ENCODE measurements around the gene LHX2. TPM values are rescaled to one million over a fixed set of nuclear protein-coding genes. Genes with fewer than 3 reads are reported as not detected.

LHX2 gene
- total RNA-seq, 2 experiments from 2014 or later = not detected

DNA sequence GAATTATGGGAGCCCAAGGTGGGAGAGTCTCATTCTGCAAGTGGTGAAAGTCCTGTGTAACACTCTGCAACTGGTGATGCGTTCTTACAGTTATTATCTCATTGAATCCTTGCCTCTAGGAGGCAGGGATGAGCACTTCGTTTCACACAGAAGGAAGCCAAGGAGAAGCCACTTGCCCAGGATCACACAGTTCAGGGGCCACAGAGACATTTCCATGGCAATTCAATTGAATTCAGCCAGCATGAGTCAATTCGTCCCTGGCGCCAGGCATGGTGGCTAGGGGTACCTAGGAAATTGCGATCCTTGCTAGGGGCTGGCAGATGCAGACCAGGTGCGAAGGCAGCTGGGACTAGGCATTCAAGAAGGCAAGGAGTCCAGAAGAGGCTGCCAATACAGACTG is 26.2 kb downstream of the LHX2 start:
- POLR2A ChIA-PET = no interaction called here
- Mint-ChIP-seq H3K36me3 (ENCODE audit: low read depth) (no peaks in the 10 kb centered on the region), H3K4me3 (no peak overlapping the region), H3K27ac (no peak overlapping the region), H3K9me3 (no peaks in the 10 kb centered on the region), H3K4me1 (peaks cover 9% of the 10 kb centered on the region), H3K27me3 (peaks cover 58% of the 10 kb centered on the region)
- DNase-seq = no peak
- CTCF ChIA-PET = no interaction called here

- H3K36me3 Mint-ChIP-seq (ENCODE audit: low read depth) = no peaks in the 10 kb centered on the region
- no peak overlapping the region for H3K4me3 Mint-ChIP-seq
- no peaks in the 10 kb centered on the region for H3K9me3 Mint-ChIP-seq
- H3K27ac Mint-ChIP-seq = no peak overlapping the region
- H3K27me3 Mint-ChIP-seq = peaks cover 55% of the 10 kb centered on the region
- CTCF ChIA-PET = no interaction called here
- peaks cover 9% of the 10 kb centered on the region for H3K4me1 Mint-ChIP-seq
- POLR2A ChIA-PET = no interaction called here
- no peak for DNase-seq
Measured at GRCh38 chr9:124038239-124038638, 26.7 kb downstream of the LHX2 start.

- no peak overlapping the region for H3K27ac Mint-ChIP-seq
- peaks cover 9% of the 10 kb centered on the region for H3K4me1 Mint-ChIP-seq
- ChIA-PET CTCF (interaction anchor here (2.3 to 3.9 kb wide), 3 partner anchors 15 to 496 kb away, joined by 6 to 26 read pairs (median 11); no protein-coding TSS in a partner anchor), POLR2A (no interaction called here)
- H3K36me3 Mint-ChIP-seq (ENCODE audit: low read depth) = no peaks in the 10 kb centered on the region
- no peaks in the 10 kb centered on the region for H3K9me3 Mint-ChIP-seq
- H3K27me3 Mint-ChIP-seq = peaks cover 50% of the 10 kb centered on the region
- no peak for DNase-seq
- H3K4me3 Mint-ChIP-seq = no peak overlapping the region
Measured at GRCh38 chr9:124038790-124039633, 27.4 kb downstream of the LHX2 start.

- H3K27ac Mint-ChIP-seq = no peak overlapping the region
- DNase-seq = no peak
- POLR2A ChIA-PET = no interaction called here
- H3K36me3 Mint-ChIP-seq (ENCODE audit: low read depth) = no peaks in the 10 kb centered on the region
- H3K4me1 Mint-ChIP-seq = peaks cover 9% of the 10 kb centered on the region
- no peak overlapping the region for H3K4me3 Mint-ChIP-seq
- H3K9me3 Mint-ChIP-seq = no peaks in the 10 kb centered on the region
- H3K27me3 Mint-ChIP-seq = peaks cover 55% of the 10 kb centered on the region
- CTCF ChIA-PET = interaction anchor here (0.9 to 3.9 kb wide), 20 partner anchors 8 to 644 kb away, joined by 3 to 26 read pairs (median 4); no protein-coding TSS in a partner anchor
Measured at GRCh38 chr9:124040186-124040931, 28.8 kb downstream of the LHX2 start.

GRCh38 chr9:124040935-124041816 is 29.6 kb downstream of the LHX2 start:
- Mint-ChIP-seq H3K36me3 (ENCODE audit: low read depth) (no peaks in the 10 kb centered on the region), H3K4me1 (peaks cover 9% of the 10 kb centered on the region), H3K4me3 (no peak overlapping the region), H3K27me3 (peaks cover 55% of the 10 kb centered on the region), H3K27ac (no peak overlapping the region), H3K9me3 (no peaks in the 10 kb centered on the region)
- CTCF ChIA-PET = interaction anchor here (0.6 to 3.9 kb wide), 23 partner anchors 9 to 645 kb away, joined by 3 to 26 read pairs (median 4); no protein-coding TSS in a partner anchor
- DNase-seq = peak; percentile 50
- POLR2A ChIA-PET = no interaction called here

DNA sequence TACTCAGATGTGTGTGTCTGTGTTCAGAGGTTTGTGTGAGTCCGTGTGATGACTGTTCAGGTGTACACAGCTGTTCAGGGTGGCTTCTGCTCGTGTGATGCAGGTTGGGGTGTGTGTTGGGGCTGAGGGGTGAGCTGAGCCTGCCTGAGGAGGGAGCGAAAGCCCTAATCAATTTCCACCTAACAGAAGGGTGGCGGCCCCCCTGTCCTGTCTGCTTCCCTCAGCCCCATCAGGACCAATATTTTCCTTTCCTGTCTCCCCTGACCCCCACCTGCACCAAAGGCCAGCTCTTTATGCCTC is 30.2 kb downstream of the LHX2 start:
- DNase-seq = no peak
- Mint-ChIP-seq H3K9me3 (no peaks in the 10 kb centered on the region), H3K4me3 (no peak overlapping the region), H3K4me1 (peaks cover 9% of the 10 kb centered on the region), H3K27me3 (peaks cover 59% of the 10 kb centered on the region), H3K36me3 (ENCODE audit: low read depth) (no peaks in the 10 kb centered on the region), H3K27ac (no peak overlapping the region)
- POLR2A ChIA-PET = no interaction called here
- CTCF ChIA-PET = interaction anchor here (0.6 to 3.9 kb wide), 11 partner anchors 10 to 535 kb away, joined by 3 to 26 read pairs (median 5); no protein-coding TSS in a partner anchor

GRCh38 chr9:124042201-124042721 is 30.7 kb downstream of the LHX2 start:
- H3K4me1 Mint-ChIP-seq = peaks cover 9% of the 10 kb centered on the region
- H3K4me3 Mint-ChIP-seq = no peak overlapping the region
- no peak overlapping the region for H3K27ac Mint-ChIP-seq
- H3K9me3 Mint-ChIP-seq = no peaks in the 10 kb centered on the region
- no peak for DNase-seq
- ChIA-PET CTCF (interaction anchor here (1.2 to 3.9 kb wide), 5 partner anchors 10 to 535 kb away, joined by 3 to 26 read pairs (median 5); no protein-coding TSS in a partner anchor), POLR2A (no interaction called here)
- peaks cover 63% of the 10 kb centered on the region for H3K27me3 Mint-ChIP-seq
- no peaks in the 10 kb centered on the region for H3K36me3 Mint-ChIP-seq (ENCODE audit: low read depth)

- no peak for DNase-seq
- ChIA-PET CTCF (no interaction called here), POLR2A (no interaction called here)
- H3K36me3 Mint-ChIP-seq (ENCODE audit: low read depth) = no peaks in the 10 kb centered on the region
- peaks cover 9% of the 10 kb centered on the region for H3K4me1 Mint-ChIP-seq
- no peak overlapping the region for H3K4me3 Mint-ChIP-seq
- H3K27ac Mint-ChIP-seq = no peak overlapping the region
- H3K27me3 Mint-ChIP-seq = peaks cover 57% of the 10 kb centered on the region
- H3K9me3 Mint-ChIP-seq = no peaks in the 10 kb centered on the region
Measured at GRCh38 chr9:124044448-124044847, 32.9 kb downstream of the LHX2 start.

DNA sequence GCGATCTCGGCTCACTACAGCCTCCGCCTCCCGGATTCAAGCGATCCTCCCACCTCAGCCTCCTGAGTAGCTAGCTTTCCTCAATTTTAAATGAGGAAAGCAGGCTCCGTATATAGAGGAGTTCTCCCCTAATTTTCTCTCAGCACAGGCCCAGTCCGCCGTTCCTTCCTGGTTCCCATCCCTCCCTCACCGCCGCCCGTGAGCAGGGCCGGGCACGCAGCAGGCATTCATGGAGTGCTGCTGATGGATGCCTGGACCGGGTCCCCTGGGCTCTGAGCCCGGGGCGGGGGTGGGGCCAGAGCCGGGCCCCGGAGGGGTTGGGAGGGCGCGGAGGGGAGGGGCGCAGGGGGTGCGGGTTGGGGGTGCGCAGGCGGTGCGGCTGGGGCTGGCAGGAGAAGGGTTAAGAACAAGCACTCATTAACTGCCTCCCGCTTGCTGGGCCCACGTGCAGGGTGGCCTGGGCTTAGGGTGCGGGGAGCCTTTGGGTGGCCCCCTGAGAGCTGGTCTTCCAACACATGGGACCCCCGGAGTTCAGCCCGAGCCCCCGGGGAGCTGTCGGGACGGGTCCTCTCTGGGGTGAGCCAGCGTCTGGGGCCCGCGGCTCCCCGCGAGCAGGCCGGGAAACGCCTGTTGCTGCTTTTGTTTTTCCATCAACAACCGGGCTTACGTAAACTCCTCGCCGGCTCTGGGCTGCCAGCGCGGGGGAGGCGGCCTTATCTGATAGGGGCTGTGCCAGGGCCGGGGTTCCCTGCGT is 33.7 kb downstream of the LHX2 start:
- Mint-ChIP-seq H3K27ac (no peak overlapping the region), H3K36me3 (ENCODE audit: low read depth) (no peaks in the 10 kb centered on the region), H3K9me3 (no peaks in the 10 kb centered on the region), H3K4me3 (no peak overlapping the region), H3K27me3 (peaks cover 50% of the 10 kb centered on the region), H3K4me1 (peaks cover 8% of the 10 kb centered on the region)
- ChIA-PET POLR2A (no interaction called here), CTCF (no interaction called here)
- DNase-seq = no peak

GRCh38 chr9:124045830-124046177 is 34.2 kb downstream of the LHX2 start:
- no peak for DNase-seq
- Mint-ChIP-seq H3K4me3 (no peak overlapping the region), H3K4me1 (peaks cover 5% of the 10 kb centered on the region), H3K36me3 (ENCODE audit: low read depth) (no peaks in the 10 kb centered on the region), H3K27ac (no peak overlapping the region), H3K9me3 (no peaks in the 10 kb centered on the region), H3K27me3 (peaks cover 52% of the 10 kb centered on the region)
- ChIA-PET POLR2A (no interaction called here), CTCF (no interaction called here)

GRCh38 chr9:124046189-124046588 is 34.6 kb downstream of the LHX2 start:
- no peak overlapping the region for H3K27ac Mint-ChIP-seq
- DNase-seq = no peak
- H3K27me3 Mint-ChIP-seq = peaks cover 54% of the 10 kb centered on the region
- peaks cover 5% of the 10 kb centered on the region for H3K4me1 Mint-ChIP-seq
- no peak overlapping the region for H3K4me3 Mint-ChIP-seq
- H3K36me3 Mint-ChIP-seq (ENCODE audit: low read depth) = no peaks in the 10 kb centered on the region
- no peaks in the 10 kb centered on the region for H3K9me3 Mint-ChIP-seq
- ChIA-PET CTCF (no interaction called here), POLR2A (no interaction called here)

DNA sequence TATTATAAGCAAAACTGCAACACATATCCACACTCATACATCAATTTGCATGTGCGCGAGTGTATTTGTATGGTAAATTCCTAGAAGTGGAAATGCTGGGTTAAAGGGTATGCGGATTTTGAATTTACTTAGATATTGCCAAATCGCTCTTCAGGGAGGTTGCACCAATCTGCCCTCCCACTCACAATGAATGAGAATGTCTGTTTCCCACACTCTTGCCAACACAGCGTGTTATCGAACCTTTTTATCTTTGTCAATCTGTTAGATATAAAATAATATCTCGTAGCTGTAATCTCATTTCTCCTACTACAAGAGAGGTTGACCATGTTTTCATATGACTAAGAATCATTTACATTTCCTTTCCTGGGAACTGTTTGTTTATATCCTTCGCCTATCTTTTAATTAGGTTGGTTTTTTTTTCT is 35.7 kb downstream of the LHX2 start:
- no peak for DNase-seq
- ChIA-PET POLR2A (no interaction called here), CTCF (no interaction called here)
- H3K4me1 Mint-ChIP-seq = no peaks in the 10 kb centered on the region
- H3K4me3 Mint-ChIP-seq = no peak overlapping the region
- H3K9me3 Mint-ChIP-seq = no peaks in the 10 kb centered on the region
- no peaks in the 10 kb centered on the region for H3K36me3 Mint-ChIP-seq (ENCODE audit: low read depth)
- no peak overlapping the region for H3K27ac Mint-ChIP-seq
- peaks cover 51% of the 10 kb centered on the region for H3K27me3 Mint-ChIP-seq
